HG03354 (cell line): ENCODE data around the gene TPT1.
"Not testable (repeated sequence)": the region's sequence is repeated elsewhere in the genome, so short reads cannot be mapped to it uniquely, and the experiment has no call there.

Experiments used
- ATAC-seq: cut with Tn5 transposase; IDR thresholded peaks from one replicate; pipeline ENCODE4 v1.9.1; 2021; ENCODE audit warnings: mild to moderate bottlenecking; ENCODE audit not compliant: unreplicated experiment, poor library complexity, severe bottlenecking

TPT1 gene

DNA sequence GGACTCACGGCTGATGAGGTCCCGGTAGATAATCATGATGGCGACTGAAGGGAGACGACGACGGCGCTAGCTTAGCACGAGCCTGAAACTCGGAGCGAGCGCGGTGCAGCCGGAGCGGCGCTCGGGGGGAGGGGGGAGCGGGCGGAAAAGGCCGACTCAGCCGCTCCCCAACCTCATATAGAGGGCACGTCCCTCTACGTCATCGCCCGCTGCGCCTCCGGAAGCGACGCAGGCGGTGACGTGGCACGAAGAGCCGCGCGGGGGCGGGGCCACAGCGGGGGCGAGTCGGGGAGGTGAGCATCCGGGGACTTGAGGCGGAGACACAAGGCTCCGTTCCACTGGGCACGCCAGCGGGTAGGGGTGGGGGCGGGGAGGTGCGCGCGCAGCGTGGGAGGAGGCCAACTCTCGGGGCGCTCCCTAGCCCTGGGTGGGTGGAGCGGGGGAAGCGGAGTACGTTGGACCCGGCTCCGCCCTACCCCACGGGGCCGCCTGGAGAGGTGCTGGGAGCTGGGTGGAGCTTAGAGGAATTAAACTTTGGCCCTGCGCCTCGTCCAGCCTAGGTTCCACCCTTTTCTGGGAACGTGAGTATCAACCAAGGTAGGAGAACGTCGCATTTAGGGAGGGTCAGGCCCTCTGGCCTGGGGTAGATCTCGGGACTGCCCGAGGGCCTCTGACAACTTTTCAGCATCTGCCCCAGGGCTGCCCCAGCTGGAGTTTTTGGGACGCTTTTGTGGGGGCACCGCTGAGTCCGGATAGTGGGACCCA, at the start of gene TPT1:
TSS of gene TPT1 (minus strand) at position 150 of the 765 bp plus-strand sequence. CDS start at position 36, 114 bp downstream.
- ATAC-seq: peak; percentile 84

DNA sequence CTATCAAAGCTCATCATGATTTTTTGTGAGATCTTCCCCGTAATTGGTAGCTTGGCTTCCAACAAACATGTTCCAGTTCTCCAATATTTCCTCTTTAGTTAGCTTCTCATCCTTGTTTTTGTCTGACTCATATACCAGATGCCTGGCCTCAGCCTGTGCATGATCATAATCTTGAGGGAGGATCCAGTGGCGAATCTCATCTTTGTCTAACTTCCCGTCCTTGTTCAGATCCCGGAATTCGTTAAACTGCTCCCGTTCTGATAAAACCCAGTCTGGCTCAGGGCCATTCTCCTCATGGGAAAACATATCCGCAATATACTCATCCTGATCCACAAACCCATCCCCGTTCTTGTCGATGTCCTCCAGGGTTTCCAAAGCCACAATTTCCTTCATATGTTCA, 49.4 kb upstream of the TPT1 start:
- ATAC-seq: not testable (repeated sequence)

DNA sequence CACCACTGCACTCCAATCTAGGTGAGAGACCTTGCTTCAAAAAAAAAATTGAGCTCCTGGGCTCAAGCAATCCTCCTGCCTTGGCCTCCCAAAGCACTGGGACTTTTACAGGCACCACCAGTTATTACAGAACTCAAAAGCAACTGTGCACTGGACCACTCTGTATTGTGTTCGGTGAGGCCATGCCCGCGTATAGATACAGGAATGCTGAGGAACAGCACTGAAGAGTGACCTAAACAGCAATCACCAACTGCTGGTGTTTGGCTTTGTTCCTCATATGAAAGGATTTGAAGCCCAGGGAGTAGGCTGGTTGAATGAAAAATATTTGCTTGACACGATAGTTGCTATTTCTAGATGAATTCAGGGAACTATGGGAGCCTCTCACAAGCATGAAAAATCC, 47.7 kb upstream of the TPT1 start:
- no peak for ATAC-seq

DNA sequence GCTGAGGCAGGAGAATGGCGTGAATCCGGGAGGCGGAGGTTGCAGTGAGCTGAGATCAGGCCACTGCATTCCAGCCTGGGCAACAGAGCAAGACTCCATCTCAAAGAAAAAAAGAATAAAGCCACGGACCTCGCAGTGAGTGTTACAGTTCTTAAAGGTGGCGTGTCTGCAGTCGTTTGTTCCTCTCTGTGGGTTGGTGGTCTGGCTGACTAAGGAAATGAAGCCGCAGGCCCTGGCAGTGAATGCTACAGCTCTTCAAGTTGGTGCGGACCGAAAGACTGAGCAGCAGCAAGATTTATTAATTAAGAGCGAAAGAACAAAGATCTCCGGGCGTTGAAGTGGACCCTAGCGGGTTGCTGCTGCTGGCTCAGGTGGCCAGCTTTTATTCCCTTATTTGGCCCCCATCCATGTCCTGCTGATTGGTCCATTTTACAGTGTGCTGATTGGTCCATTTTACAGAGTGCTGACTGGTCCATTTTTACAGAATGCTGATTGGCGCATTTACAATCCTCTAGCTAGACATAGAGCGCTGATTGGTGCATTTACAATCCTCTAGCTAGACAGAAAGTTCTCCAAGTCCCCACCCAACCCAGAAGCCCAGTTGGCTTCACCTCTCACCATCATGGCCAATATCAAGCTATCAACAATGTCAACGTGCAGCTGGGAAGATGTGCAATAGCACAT, 46.1 kb upstream of the TPT1 start:
- ATAC-seq: not testable (repeated sequence)

DNA sequence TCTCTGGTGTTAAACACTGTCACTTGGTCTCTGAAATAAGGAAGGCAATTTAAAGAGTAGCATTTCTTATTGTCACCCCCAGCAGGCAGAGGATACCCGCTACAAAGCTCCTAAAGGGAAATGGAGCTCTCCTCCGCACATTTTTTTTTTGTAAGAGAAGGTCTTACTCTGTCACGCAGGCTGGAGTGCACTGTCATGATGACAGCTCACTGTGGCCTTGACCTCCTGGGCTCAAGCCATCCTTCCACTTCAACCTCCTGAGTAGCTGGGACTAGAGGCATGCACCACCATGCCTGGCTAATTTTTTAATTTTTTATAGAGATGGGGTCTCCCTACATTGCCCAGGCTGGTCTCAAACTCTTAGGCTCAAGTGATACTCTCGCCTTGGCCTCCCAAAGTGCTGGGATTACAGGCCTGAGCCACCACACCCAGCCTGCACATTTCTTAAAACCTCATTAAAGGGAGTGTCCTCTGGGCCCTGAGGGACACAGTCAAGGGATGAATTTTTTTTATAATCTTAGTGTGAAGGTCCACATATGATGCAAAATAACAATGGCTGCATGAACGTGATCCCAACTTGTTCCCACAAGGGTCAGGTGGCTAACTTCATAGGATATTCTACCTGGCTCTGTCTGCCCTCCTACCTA, 45.0 kb upstream of the TPT1 start:
- ATAC-seq: no peak

DNA sequence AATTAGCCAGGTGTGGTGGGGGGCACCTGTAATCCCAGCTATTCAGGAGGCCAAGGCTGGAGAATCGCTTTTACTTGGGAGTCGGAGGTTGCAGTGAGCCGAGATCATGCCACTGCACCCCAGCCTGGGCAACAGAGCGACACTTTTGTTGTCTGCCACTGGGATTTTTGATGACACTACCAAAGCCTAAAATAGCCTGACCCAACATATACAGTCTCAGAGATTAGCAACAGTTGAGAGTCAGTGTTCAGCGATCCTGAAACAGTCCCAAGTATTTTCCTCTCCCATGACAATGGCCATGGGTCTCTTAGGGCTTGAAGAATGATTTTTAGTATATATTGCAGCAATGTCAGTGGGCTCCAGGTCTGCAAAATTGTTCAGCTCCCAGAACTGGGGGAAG, 44.3 kb upstream of the TPT1 start:
- ATAC-seq: no peak

DNA sequence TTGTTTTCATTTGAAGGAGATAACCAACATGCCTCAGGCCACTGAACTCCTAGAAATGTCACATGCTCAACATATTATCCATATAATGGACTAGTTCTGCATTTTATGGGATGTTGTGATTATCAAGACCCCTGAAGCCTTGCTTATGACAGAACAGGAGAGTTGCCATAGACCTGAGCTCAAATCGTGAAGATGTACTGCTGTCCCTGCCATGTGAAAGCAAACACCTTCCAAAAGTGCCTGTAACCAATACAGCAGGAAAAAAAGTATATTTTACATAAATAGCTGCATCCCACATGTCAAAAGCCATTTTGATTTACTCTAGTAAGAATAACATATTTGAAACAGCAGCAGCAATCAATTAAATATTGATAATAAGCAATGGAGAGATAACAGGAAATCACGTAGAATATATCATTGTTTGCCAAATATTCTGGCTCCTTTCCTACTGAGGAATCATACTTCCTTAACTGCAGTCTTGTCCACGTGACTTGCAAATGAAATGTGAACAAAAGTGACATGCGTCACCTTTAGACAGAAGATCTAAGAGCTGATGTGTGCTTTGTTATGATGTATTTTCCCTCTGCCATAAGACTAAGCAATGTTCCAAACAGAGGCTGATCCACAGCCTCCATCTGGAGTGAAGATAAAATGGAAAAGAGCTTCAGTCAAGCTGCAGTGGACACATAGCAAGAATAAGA, 43.6 kb upstream of the TPT1 start:
- no peak for ATAC-seq

DNA sequence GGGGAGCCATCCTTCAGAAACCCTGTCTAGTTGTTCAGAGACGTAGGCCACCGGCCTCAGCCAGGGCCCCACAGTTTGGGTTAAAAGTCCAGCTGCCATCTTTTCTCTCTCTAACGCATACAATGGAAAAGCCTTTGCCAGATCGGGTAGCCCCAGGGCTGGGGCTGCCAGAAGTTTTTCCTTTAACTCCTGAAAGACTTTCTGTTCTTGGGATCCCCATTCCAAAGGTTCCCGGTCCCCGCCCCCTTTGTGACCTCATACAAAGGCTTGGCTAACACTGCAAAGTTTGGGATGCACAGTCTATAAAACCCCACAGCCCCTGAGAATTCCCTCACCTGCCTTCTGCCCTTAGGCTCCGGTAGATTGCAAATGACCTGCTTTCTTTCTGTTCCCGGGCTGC, 41.8 kb upstream of the TPT1 start:
- not testable (repeated sequence) for ATAC-seq

DNA sequence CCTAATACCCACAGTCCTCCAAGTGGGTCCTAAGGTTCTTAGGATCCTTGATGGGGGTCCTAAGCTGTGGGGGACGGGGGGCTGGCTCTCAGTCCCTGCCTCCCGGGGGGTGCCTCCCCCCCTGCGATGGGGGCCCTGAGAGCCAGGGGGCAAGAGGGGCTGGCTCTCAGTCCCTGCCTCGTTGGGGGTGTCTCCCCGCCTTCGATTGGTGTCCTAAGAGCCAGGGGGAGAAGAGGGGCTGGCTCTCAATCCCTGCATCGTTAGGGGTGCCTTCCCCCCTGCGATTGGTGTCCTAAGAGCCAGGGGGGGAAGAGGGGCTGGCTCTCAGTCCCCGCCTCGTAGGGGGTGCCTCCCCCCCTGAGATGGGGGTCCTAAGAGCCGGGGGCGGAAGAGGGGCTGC, 40.2 kb upstream of the TPT1 start:
- no peak for ATAC-seq

DNA sequence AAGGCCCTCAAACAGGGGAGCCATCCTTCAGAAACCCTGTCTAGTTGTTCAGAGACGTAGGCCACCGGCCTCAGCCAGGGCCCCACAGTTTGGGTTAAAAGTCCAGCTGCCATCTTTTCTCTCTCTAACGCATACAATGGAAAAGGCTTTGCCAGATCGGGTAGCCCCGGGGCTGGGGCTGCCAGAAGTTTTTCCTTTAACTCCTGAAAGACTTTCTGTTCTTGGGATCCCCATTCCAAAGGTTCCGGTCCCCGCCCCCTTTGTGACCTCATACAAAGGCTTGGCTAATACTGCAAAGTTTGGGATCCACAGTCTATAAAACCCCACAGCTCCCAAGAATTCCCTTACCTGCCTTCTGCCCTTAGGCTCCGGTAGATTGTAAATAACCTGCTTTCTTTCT, 39.7 kb upstream of the TPT1 start:
- not testable (repeated sequence) for ATAC-seq

DNA sequence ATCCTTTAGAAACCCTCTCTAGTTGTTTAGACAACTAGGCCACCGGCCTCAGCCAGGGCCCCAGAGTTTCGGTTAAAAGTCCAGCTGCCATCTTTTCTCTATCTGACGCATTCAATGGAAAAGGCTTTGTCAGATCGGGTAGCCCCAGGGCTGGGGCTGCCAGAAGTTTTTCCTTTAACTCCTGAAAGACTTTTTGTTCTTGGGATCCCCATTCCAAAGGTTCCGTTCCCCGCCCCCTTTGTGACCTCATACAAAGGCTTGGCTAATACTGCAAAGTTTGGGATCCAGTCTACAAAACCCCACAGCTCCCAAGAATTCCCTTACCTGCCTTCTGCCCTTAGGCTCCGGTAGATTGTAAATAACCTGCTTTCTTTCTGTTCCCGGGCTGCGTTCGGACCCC, 38.5 kb upstream of the TPT1 start:
- ATAC-seq: not testable (repeated sequence)

DNA sequence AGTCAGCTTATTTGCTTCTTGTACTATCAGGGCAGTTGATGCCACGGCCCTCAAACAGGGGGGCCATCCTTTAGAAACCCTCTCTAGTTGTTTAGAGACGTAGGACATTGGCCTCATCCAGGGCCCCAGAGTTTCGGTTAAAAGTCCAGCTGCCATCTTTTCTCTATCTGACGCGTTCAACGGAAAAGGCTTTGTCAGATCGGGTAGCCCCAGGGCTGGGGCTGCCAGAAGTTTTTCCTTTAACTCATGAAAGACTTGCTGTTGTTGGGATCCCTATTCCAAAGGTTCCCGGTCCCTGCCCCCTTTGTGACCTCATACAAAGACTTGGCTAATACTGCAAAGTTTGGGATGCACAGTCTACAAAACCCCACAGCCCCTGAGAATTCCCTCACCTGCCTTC, 37.8 kb upstream of the TPT1 start:
- not testable (repeated sequence) for ATAC-seq

DNA sequence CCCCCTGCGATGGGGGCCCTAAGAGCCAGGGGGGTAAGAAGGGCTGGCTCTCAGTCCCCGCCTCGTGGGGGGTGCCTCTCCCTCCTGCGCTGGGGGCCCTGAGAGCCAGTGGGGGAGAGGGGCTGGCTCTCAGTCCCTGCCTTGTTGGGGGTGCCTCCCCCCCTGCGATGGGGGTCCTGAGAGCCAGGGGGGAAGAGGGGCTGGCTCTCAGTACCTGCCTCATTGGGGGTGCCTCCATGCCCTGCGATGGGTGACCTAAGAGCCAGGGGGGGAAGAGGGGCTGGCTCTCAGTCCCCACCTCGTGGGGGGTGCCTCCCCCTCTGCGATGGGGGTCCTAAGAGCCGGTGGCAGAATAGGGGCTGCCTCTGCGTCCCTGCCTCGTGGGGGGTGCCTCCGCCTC, 36.3 kb upstream of the TPT1 start:
- ATAC-seq: not testable (repeated sequence)

DNA sequence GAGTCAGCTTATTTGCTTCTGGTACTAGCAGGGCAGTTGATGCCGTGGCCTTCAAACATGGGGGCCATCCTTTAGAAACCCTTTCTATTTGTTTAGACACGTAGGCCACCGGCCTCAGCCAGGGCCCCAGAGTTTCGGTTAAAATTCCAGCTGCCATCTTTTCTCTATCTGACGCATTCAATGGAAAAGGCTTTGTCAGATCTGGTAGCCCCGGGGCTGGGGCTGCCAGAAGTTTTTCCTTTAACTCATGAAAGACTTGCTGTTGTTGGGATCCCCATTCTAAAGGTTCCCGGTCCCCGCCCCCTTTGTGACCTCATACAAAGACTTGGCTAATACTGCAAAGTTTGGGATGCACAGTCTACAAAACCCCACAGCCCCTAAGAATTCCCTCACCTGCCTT, 35.7 kb upstream of the TPT1 start:
- not testable (repeated sequence) for ATAC-seq

DNA sequence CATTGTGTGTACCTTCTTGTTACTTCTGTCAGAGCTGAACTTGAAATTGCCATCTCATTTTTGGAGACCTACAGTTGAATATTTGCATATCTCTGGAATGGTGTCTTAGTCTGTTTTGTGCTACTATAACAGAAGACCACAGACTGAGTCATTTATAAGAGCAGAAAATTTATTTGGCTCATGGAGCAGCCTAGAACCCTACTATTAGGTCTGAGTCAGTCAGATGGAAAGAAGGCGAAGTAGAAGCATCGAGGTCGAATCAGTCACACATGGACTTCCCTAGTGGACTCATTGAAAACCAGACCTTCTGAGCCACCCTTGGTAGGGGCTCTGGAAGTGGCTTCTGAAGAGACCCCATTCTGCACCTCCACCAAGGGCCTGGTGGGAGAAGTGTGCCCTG, 33.9 kb upstream of the TPT1 start:
- no peak for ATAC-seq

DNA sequence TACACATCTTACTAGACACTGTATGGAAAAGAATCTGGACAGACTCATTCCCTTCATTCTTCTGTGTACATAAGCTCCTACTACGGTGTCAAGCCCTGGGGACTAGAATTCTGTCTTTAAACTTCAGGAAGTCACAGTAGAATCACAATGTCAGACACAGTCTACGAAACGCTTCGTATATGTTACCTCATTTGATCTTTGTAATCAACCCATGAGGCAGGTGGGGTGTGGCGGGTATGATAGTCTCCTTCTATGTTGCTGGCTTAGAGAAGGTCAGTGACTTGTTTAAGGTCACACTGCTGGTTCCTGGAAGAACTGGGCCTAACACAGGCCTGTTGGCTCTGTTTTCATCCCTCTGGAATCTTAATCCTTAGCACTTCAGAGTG, 32.2 kb upstream of the TPT1 start:
- no peak for ATAC-seq

DNA sequence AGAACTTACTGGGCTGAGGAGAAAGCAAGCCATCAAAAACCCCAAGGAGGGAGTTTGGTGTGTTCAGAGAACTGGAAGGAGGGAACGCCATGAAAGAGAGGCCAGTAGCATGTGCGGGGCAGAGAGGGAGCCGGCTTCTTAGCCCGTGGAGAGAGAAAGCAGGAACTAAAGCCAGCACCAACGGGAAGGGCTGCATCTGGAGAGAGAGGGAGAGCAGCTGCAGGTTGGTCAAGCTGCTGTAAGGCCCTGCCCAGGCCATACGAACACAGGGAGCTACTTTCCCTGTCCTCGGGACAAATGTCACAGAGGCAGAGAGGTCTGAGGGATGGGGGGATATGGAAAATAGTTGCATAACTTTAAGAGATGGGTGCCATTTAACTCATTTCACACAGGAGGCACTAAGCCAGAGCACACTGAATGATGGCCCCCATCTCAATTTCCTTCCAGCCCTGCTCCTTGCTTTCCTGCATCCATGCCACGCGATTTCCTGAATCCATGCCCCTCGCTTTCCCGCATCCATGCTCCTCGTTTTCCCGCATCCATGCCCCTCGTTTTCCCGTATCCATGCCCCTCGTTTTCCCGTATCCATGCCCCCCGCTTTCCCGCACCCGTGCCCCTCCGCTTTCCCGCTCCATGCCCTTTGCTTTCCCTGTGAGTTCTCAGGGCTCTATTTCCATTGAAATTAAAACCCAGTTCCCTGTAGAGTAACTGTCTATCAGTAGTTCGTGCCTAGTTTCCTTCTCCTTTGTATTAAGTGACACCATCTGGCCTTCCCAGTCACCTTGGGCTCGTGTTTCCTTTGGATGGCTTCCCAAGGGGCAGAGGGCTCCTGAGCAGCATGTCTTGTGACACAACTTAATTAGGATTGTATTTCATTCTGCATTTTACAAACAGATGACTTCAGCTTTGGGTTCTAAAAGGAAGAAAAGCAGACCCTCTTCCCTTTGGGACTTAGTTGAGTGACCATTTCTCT, 31.5 kb upstream of the TPT1 start:
- no peak for ATAC-seq

DNA sequence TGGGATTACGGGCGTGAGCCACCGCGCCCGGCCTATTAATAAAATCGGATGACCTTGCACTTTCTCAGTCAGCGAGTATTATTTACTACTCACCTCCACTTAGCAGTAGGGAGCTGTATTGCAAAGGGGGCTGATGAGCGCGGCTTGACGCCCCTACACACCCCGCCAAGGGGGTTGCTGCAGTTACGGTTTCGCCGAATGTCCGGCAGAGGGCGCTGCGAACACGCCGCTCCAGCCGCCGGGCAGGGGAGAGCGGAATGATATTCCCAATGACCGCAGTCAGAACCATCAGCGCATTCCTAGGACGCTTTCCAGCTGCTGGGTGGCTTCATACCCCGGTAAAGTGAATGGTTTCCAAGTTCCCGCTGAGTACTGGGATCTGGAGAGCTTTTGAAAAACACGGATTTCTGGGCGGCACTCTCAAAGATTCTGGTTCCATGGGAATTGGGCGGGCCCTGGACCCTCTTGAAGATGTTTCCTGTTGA, 30.0 kb upstream of the TPT1 start:
- no peak for ATAC-seq

DNA sequence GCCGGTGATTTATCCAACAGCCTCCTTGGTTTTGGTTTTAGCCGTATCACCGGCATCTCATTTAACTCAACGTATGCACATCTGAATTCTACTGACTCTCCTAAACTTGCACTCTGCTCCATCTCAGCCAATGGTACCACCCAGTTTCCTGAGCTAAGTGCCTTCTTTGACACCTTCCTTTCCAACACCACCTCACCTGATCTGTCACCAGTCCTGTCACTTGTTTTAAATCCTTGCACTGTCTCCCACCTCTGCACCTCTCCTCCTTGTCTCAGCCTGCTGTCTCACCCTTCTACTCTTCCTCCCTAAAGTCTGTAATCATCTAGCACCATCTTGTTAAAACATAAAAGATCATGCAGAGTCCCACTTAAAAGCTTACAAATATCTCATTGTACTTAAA, 28.1 kb upstream of the TPT1 start:
- no peak for ATAC-seq
